B cell (primary cell): ENCODE results near the gene FXR2. TPM values are rescaled to one million over a fixed set of nuclear protein-coding genes. Genes with fewer than 3 reads are reported as not detected.

Experiments used
- ATAC-seq: fragments of 200-7000 bp; cut with Tn5 transposase; one replicate; pipeline ENCODE4 v1.10.0; 2021; ENCODE audit warnings: low read depth, mild to moderate bottlenecking, moderate number of reproducible peaks, moderate library complexity
- CTCF ChIA-PET: fragments of 350-600 bp; sonication (Branson Sonifier 250); formaldehyde crosslinking; loops from one replicate; lab custom pipeline; 2021; ENCODE audit warnings: antibody characterized with exemption, inconsistent platforms; lab: Charles Lee
- POLR2A ChIA-PET: fragments of 350-600 bp; sonication (Branson Sonifier 250); formaldehyde crosslinking; loops from one replicate; lab custom pipeline; 2021; ENCODE audit warnings: antibody characterized with exemption; lab: Charles Lee
- DNase-seq: peaks from one replicate; pipeline ENCODE4 v3.0.0; 2013
- H2AFZ ChIP-seq: 2 replicates; pipeline ENCODE4 v1.6.1; 2012; ENCODE audit warnings: mild to moderate bottlenecking, low read depth, low read length; ENCODE audit not compliant: insufficient read depth, poor library complexity, severe bottlenecking
- H3K27ac ChIP-seq, 2 donors: 1 replicate in 1 of 2; 2 replicates in 1 of 2; pipeline ENCODE4 v1.5.1; 2012 to 2013; ENCODE audit warnings: low read length in 2 of 2, mild to moderate bottlenecking in 2 of 2, moderate library complexity in 1 of 2
- H3K27me3 ChIP-seq, 4 experiments: fragments of 200-600 bp in 1 of 4; sonication (generic) in 1 of 4; replicated peaks in 1 of 4; 1 replicate in 2 of 4; 2 replicates in 2 of 4; pipeline versions ENCODE4 v1.6.1 to v1.7.0; 2013 to 2016; ENCODE audit warnings: low read length in 3 of 4, mild to moderate bottlenecking in 2 of 4, mixed read lengths in 1 of 4, moderate library complexity in 1 of 4; ENCODE audit not compliant: insufficient read depth in 4 of 4, control insufficient read depth in 3 of 4; ENCODE audit errors: control extremely low read depth in 1 of 4
- H3K36me3 ChIP-seq, 2 experiments: replicated peaks in 1 of 2; 1 replicate in 1 of 2; 2 replicates in 1 of 2; pipeline versions ENCODE4 v1.6.1 to v1.7.1; 2013; ENCODE audit warnings: low read length in 1 of 2; ENCODE audit not compliant: insufficient read depth in 2 of 2, control insufficient read depth in 1 of 2; ENCODE audit errors: control extremely low read depth in 1 of 2, extremely low read depth in 1 of 2
- H3K4me1 ChIP-seq, 2 donors: fragments of 200-600 bp in 1 of 2; sonication (generic) in 1 of 2; 1 replicate in 1 of 2; 2 replicates in 1 of 2; pipeline versions ENCODE4 v1.5.1 to v1.6.1; 2013 to 2017; ENCODE audit warnings: low read length in 2 of 2; ENCODE audit not compliant: control insufficient read depth in 2 of 2, insufficient read depth in 2 of 2
- H3K4me2 ChIP-seq: replicated peaks from 2 replicates; pipeline ENCODE3; 2012; ENCODE audit warnings: mild to moderate bottlenecking, low read depth, low read length; ENCODE audit not compliant: poor library complexity, severe bottlenecking
- H3K4me3 ChIP-seq, 5 experiments: fragments of 200-600 bp in 1 of 5; sonication (generic) in 1 of 5; 1 replicate in 3 of 5; 2 replicates in 2 of 5; pipeline versions ENCODE4 v1.5.1 to v1.7.0; 2011 to 2016; ENCODE audit warnings: low read length in 4 of 5, mild to moderate bottlenecking in 4 of 5, low read depth in 2 of 5, control low read depth in 1 of 5, moderate library complexity in 1 of 5; ENCODE audit not compliant: insufficient read depth in 1 of 5; ENCODE audit errors: control extremely low read depth in 1 of 5, extremely low read depth in 1 of 5
- H3K79me2 ChIP-seq: fragments of 200-600 bp; sonication (generic); one replicate; pipeline ENCODE4 v1.6.0; 2016; ENCODE audit warnings: low read length; ENCODE audit not compliant: control insufficient read depth, insufficient read depth
- H3K9ac ChIP-seq: fragments of 200-600 bp; sonication (generic); 2 replicates; pipeline ENCODE4 v1.6.1; 2017; ENCODE audit warnings: mild to moderate bottlenecking, low read length, moderate library complexity
- H3K9me3 ChIP-seq, 3 donors: one replicate each; pipeline versions ENCODE4 v1.6.1 to v1.7.1; 2013; ENCODE audit warnings: low read length in 2 of 3; ENCODE audit not compliant: control insufficient read depth in 2 of 3, insufficient read depth in 1 of 3; ENCODE audit errors: control extremely low read depth in 1 of 3
- H4K20me1 ChIP-seq: 2 replicates; pipeline ENCODE4 v1.6.0; 2012; ENCODE audit warnings: mild to moderate bottlenecking, low read length; ENCODE audit not compliant: insufficient read depth, control insufficient read depth, poor library complexity, severe bottlenecking
- H3K27ac Mint-ChIP-seq: one replicate; pipeline ENCODE4 v1.8.0; 2021; ENCODE audit warnings: mixed read lengths
- H3K27me3 Mint-ChIP-seq: one replicate; pipeline ENCODE4 v1.8.0; 2021; ENCODE audit warnings: mixed read lengths
- H3K4me1 Mint-ChIP-seq: one replicate; pipeline ENCODE4 v1.8.0; 2021; ENCODE audit warnings: mixed read lengths
- H3K4me3 Mint-ChIP-seq: one replicate; pipeline ENCODE4 v1.8.0; 2021; ENCODE audit warnings: mixed read lengths
- H3K9me3 Mint-ChIP-seq: one replicate; pipeline ENCODE4 v1.8.0; 2022; ENCODE audit warnings: mixed read lengths; ENCODE audit not compliant: insufficient read depth
- CTCF ChIP-seq: fragments of 200-600 bp; IDR thresholded peaks from one replicate; pipeline ENCODE4 v1.8.0; 2022; ENCODE audit warnings: antibody characterized with exemption, mild to moderate bottlenecking
- EZH2 ChIP-seq: IDR thresholded peaks from 2 replicates; pipeline ENCODE4 v1.6.1; 2012; ENCODE audit warnings: borderline replicate concordance, low read depth, mild to moderate bottlenecking, moderate library complexity, low read length; ENCODE audit not compliant: insufficient read depth, poor library complexity, severe bottlenecking
- whole genome bisulfite sequencing: methylation state at CpG from one replicate; pipeline ENCODE4 v1.1.5; 2013; ENCODE audit warnings: missing lambda C conversion rate; ENCODE audit not compliant: insufficient coverage; 5-methylcytosine and 5-hydroxymethylcytosine counted together
- intact Hi-C: fragments of 100-400 bp; cut with micrococcal nuclease; formaldehyde crosslinking; loops from one replicate; pipeline ENCODE4 v1.10.0; 2022
- polyA plus RNA-seq: library from polyadenylated mRNA; depleted of rRNA; stranded (reverse); fragments of >200 nt; gene quantifications from 2 replicates; pipeline ENCODE4 v1.2.3, GENCODE V29; 2012
- total RNA-seq, 2 donors: library from RNA; stranded (reverse); fragments of 120-200 nt in 1 of 2; gene quantifications; 1 replicate in 1 of 2; 2 replicates in 1 of 2; pipeline versions ENCODE4 v1.2.3 to v1.2.4, GENCODE V29; 2013 to 2022

FXR2 gene
- total and polyA plus RNA-seq, 2 donors (not counting 1 experiment from before 2014, with no cell fraction given), result 37.2 to 45.8 TPM

DNA sequence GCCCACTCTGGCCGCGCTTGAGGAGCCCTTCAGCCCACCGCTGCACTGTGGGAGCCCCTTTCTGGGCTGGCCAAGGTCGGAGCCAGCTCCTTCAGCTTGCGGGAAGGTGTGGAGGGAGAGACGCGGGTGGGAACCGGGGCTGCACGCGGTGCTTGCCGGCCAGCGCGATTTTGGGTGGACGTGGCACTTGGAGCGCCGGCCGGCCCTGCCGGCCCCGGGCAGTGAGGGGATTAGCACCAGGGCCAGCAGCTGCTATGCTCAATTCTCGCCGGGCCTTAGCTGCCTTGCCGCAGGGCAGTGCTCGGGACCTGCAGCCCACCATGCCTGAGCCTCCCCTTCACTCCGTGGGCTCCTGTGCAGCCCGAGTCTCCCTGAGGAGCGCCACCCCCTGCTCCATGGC is 26.1 kb upstream of the FXR2 start:
- peaks cover 0 to 8% of the 10 kb centered on the region in 2 donors for H3K4me1 ChIP-seq
- no peak overlapping the region for H3K4me3 ChIP-seq
- H3K79me2 ChIP-seq, result no peaks in the 10 kb centered on the region
- no peak overlapping the region for H3K4me2 ChIP-seq
- Mint-ChIP-seq H3K27me3 (no peaks in the 10 kb centered on the region), H3K4me1 (peaks cover 5% of the 10 kb centered on the region), H3K4me3 (no peak overlapping the region), H3K27ac (no peak overlapping the region), H3K9me3 (no peaks in the 10 kb centered on the region)
- no peak overlapping the region for H3K9ac ChIP-seq
- WGBS, result 96% methylated on average over 23 of the region's 26 CpGs
- intact Hi-C loops, result no loop called here
- H3K27ac ChIP-seq, result no peak overlapping the region
- ChIA-PET POLR2A (interaction anchor here (0.7 kb wide), 1 partner anchor 26 kb away, joined by 3 read pairs; no protein-coding TSS in a partner anchor), CTCF (no interaction called here)
- no peak for ATAC-seq
- no peak overlapping the region for H2AFZ ChIP-seq
- H3K36me3 ChIP-seq, result no peaks in the 10 kb centered on the region
- H3K9me3 ChIP-seq, result no peaks in the 10 kb centered on the region
- DNase-seq, result no peak
- H3K27me3 ChIP-seq, result peaks cover 0 to 3% (median 0%) of the 10 kb centered on the region in 4 experiments
- H4K20me1 ChIP-seq, result no peaks in the 10 kb centered on the region
- TF ChIP-seq CTCF (no peak), EZH2 (no peak)

DNA sequence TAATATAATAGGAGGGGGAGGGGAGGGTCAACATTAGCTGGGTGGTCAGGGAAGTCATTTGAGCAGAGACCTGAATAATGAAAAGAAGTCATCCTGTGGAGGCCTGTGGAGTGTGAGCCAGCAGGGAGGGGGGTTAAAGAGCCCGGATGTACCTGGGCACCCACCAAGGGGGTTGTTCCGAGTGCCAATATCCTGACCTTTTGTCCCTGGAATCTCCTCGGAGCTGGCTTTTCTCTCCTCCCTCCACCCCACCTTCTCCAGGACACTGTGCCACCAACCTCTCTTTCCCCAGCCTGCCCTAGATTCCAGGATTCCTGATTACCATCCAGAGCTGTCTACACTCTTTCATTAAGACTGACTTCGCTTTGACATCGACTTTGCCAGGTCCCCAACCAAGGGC is 21.5 kb upstream of the FXR2 start:
- no peak overlapping the region for H3K4me3 ChIP-seq
- H3K4me1 ChIP-seq, result no peaks in the 10 kb centered on the region
- Mint-ChIP-seq H3K4me3 (no peak overlapping the region), H3K27ac (no peak overlapping the region), H3K27me3 (no peaks in the 10 kb centered on the region), H3K4me1 (no peaks in the 10 kb centered on the region), H3K9me3 (no peaks in the 10 kb centered on the region)
- no peak overlapping the region for H3K4me2 ChIP-seq
- no peaks in the 10 kb centered on the region for H3K79me2 ChIP-seq
- H4K20me1 ChIP-seq, result no peaks in the 10 kb centered on the region
- no peak for ATAC-seq
- no peaks in the 10 kb centered on the region for H3K27me3 ChIP-seq
- ChIA-PET POLR2A (no interaction called here), CTCF (interaction anchor here (1.4 kb wide), 1 partner anchor 52 kb away, joined by 4 read pairs; the partner anchor contains the start of genes TP53 and WRAP53)
- H3K9me3 ChIP-seq, result no peaks in the 10 kb centered on the region
- no peak overlapping the region for H2AFZ ChIP-seq
- no peaks in the 10 kb centered on the region for H3K36me3 ChIP-seq
- WGBS, result 87% methylated on average over 3 of the region's 5 CpGs
- intact Hi-C loops, result no loop called here
- DNase-seq, result no peak
- no peak for TF ChIP-seq EZH2
- no peak for TF ChIP-seq CTCF
- H3K9ac ChIP-seq, result no peak overlapping the region
- no peak overlapping the region for H3K27ac ChIP-seq
